ENCODE results near the gene GPR37L1.
A peak's percentile ranks its signal among the peaks of the same experiment; 100 is the strongest.

The GPR37L1 gene

DNA sequence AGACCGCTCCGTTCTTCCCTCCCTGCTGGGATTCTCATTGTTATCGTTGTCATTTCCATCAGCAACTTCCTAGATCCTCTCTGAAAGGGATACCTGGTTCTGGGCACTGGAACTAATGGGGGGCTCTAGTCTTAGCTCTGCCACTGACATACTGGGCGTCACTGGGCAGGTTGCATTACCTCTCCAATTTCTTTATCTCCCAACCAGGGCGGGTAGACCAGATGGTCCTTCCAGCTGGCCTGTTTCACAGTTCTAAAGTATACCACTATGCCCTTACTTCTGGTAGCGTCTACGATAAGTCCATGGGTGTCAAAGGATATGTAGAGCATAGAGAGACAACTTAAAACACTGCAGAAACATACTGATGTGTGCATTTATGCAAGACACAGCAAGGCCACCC, 1.4 kb downstream of the GPR37L1 start:
- Histone ChIP-seq H3K27me3 (ENCODE audit: control insufficient read depth in 5 of 5, insufficient read depth in 4 of 5, low read length in 5 of 5) (peaks cover 0 to 6% (median 0%) of the 10 kb centered on the region in 5 donors), H3K4me3 (ENCODE audit: low read depth in 1 of 5, low read length in 5 of 5) (no peak overlapping the region), H3K9me3 (ENCODE audit: control insufficient read depth in 5 of 5, low read length in 5 of 5) (no peaks in the 10 kb centered on the region), H3K4me1 (ENCODE audit: control insufficient read depth in 5 of 5, insufficient read depth in 5 of 5, low read length in 5 of 5) (peaks cover 0 to 4% (median 0%) of the 10 kb centered on the region in 5 donors), H3K9ac (ENCODE audit: low read length in 5 of 5) (no peak overlapping the region), H3K36me3 (ENCODE audit: control insufficient read depth in 5 of 5, insufficient read depth in 5 of 5, low read length in 5 of 5) (no peaks in the 10 kb centered on the region), H3K27ac (ENCODE audit: low read depth, low read length) (no peak overlapping the region)

DNA sequence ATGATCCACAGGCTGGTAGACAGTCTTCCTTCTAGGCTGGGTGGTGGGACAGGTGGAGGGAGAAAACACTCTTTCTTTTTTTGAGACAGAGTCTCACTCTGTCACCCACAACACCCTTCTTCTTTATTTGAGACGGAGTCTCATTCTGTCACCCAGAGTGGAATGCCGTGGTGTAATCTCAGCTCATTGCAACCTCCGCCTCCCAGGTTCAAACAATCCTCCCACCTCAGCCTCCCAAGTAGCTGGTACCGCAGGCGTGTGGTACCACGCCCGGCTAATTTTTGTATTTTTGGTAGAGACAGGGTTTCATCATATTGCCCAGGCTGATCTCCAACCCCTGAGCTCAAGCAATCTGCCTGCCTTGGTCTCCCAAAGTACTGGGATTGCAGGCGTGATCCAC, 2.9 kb downstream of the GPR37L1 start:
- Histone ChIP-seq H3K9ac (ENCODE audit: low read length in 5 of 5) (no peak overlapping the region), H3K27ac (ENCODE audit: low read depth, low read length) (no peak overlapping the region), H3K4me1 (ENCODE audit: control insufficient read depth in 5 of 5, insufficient read depth in 5 of 5, low read length in 5 of 5) (peaks cover 0 to 9% (median 0%) of the 10 kb centered on the region in 5 donors), H3K36me3 (ENCODE audit: control insufficient read depth in 5 of 5, insufficient read depth in 5 of 5, low read length in 5 of 5) (no peaks in the 10 kb centered on the region), H3K27me3 (ENCODE audit: control insufficient read depth in 5 of 5, insufficient read depth in 4 of 5, low read length in 5 of 5) (peaks cover 0 to 6% (median 0%) of the 10 kb centered on the region in 5 donors), H3K4me3 (ENCODE audit: low read depth in 1 of 5, low read length in 5 of 5) (no peak overlapping the region), H3K9me3 (ENCODE audit: control insufficient read depth in 5 of 5, low read length in 5 of 5) (no peaks in the 10 kb centered on the region)

DNA sequence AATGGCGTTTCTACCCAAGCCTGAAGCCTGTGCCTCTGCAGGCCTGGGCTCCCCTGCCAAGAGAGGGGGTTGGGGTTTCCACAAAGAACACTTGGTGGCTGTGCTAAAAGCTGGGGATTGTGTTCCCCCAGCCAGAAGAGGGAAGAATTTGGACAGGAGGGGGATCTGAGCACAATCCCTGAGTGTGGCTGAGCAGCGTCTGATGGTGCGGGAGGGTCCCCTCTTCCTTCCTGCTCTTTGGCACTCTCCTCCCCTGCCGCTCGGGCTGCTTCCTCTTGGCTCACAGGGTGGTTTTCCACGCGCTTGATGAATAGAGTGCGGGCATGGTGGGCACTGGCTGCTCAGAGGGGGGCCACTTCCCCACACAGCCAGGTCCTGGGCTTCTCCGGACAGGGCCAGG, 3.7 kb downstream of the GPR37L1 start:
- Histone ChIP-seq H3K4me3 (ENCODE audit: low read depth in 1 of 5, low read length in 5 of 5) (no peak overlapping the region), H3K27ac (ENCODE audit: low read depth, low read length) (no peak overlapping the region), H3K9ac (ENCODE audit: low read length in 5 of 5) (no peak overlapping the region), H3K9me3 (ENCODE audit: control insufficient read depth in 5 of 5, low read length in 5 of 5) (no peaks in the 10 kb centered on the region), H3K27me3 (ENCODE audit: control insufficient read depth in 5 of 5, insufficient read depth in 4 of 5, low read length in 5 of 5) (peaks cover 0 to 6% (median 0%) of the 10 kb centered on the region in 5 donors), H3K36me3 (ENCODE audit: control insufficient read depth in 5 of 5, insufficient read depth in 5 of 5, low read length in 5 of 5) (no peaks in the 10 kb centered on the region), H3K4me1 (ENCODE audit: control insufficient read depth in 5 of 5, insufficient read depth in 5 of 5, low read length in 5 of 5) (peaks cover 0 to 12% (median 0%) of the 10 kb centered on the region in 5 donors)

DNA sequence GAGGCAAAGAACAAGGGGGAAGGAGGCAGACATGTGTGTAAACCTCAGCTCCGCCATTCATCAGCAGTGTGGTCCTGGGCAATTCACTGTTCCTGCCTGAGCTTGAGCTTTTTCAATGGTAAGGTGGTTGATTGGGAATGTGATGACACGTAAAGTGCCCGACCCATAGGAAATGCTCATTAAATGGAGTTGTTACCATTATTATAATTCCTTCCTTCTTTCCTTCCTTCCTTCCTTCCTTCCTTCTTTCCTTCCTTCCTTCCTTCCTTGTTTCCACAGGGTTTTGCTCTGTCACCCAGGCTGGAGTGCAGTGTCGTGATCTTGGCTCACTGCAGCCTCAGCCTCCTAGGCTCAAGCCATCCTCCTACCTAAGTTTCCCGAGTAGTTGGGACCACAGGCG, 4.3 kb downstream of the GPR37L1 start:
- Histone ChIP-seq H3K9me3 (ENCODE audit: control insufficient read depth in 5 of 5, low read length in 5 of 5) (no peaks in the 10 kb centered on the region), H3K27ac (ENCODE audit: low read depth, low read length) (no peak overlapping the region), H3K9ac (ENCODE audit: low read length in 5 of 5) (no peak overlapping the region), H3K4me3 (ENCODE audit: low read depth in 1 of 5, low read length in 5 of 5) (no peak overlapping the region), H3K4me1 (ENCODE audit: control insufficient read depth in 5 of 5, insufficient read depth in 5 of 5, low read length in 5 of 5) (peaks cover 0 to 16% (median 2%) of the 10 kb centered on the region in 5 donors), H3K27me3 (ENCODE audit: control insufficient read depth in 5 of 5, insufficient read depth in 4 of 5, low read length in 5 of 5) (peaks cover 0 to 6% (median 0%) of the 10 kb centered on the region in 5 donors), H3K36me3 (ENCODE audit: control insufficient read depth in 5 of 5, insufficient read depth in 5 of 5, low read length in 5 of 5) (peaks cover 0 to 4% (median under 1%) of the 10 kb centered on the region in 5 donors)

DNA sequence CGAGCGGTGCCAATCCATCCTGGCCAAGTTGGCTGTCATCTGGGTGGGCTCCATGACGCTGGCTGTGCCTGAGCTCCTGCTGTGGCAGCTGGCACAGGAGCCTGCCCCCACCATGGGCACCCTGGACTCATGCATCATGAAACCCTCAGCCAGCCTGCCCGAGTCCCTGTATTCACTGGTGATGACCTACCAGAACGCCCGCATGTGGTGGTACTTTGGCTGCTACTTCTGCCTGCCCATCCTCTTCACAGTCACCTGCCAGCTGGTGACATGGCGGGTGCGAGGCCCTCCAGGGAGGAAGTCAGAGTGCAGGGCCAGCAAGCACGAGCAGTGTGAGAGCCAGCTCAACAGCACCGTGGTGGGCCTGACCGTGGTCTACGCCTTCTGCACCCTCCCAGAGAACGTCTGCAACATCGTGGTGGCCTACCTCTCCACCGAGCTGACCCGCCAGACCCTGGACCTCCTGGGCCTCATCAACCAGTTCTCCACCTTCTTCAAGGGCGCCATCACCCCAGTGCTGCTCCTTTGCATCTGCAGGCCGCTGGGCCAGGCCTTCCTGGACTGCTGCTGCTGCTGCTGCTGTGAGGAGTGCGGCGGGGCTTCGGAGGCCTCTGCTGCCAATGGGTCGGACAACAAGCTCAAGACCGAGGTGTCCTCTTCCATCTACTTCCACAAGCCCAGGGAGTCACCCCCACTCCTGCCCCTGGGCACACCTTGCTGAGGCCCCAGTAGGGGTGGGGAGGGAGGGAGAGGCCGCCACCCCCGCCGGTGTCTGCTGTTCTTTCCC, 5.3 kb downstream of the GPR37L1 start:
- Histone ChIP-seq H3K27ac (ENCODE audit: low read depth, low read length) (no peak overlapping the region), H3K4me1 (ENCODE audit: control insufficient read depth in 5 of 5, insufficient read depth in 5 of 5, low read length in 5 of 5) (peaks cover 4 to 25% (median 11%) of the 10 kb centered on the region in 5 donors), H3K27me3 (ENCODE audit: control insufficient read depth in 5 of 5, insufficient read depth in 4 of 5, low read length in 5 of 5) (peaks cover 0 to 3% (median 0%) of the 10 kb centered on the region in 5 donors), H3K9ac (ENCODE audit: low read length in 5 of 5) (no peak overlapping the region), H3K4me3 (ENCODE audit: low read depth in 1 of 5, low read length in 5 of 5) (no peak overlapping the region), H3K9me3 (ENCODE audit: control insufficient read depth in 5 of 5, low read length in 5 of 5) (no peaks in the 10 kb centered on the region), H3K36me3 (ENCODE audit: control insufficient read depth in 5 of 5, insufficient read depth in 5 of 5, low read length in 5 of 5) (peaks cover 0 to 13% (median 4%) of the 10 kb centered on the region in 5 donors)

DNA sequence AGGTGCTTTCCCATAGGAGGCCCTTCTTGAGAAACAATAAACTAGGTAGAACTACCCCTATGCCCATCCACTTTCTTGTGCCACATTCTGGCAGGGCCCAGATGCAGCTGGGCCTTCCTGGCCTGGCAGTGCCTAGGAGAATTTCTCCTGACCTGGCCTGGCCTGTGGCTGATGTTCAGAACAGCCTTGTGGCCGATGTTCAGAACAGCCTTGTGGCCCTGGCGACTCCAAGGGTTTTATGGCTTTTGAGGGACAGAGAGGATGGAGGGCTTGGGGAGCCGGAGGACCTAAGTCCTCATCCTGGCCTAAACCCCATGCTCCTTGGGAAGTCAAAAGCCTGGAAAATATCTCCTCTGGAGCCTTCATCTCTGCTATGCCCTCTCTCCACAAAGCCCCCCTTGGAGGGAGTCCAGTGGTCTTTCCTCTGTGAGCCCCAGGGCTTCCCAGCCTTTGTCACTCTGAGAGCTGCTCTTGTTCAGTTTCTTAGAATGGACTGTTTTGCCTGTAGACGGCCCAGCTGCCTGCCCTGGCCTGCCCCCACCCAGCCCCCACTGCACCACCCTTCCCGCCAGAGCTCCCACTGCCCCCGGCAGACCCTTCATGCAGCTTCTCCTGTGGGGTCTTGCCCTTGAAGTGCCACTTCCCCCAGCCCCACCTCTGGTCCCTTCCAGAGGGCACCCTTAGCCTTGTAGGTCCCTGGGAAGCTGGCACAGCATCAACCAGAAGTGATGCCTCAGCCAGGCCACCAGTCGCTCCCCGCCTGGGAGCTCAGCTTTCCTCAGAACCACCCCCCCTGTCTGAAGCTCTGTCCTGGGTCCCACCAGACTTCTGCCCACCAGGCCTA, 7.0 kb downstream of the GPR37L1 start:
- no peak overlapping the region for H3K27ac ChIP-seq (ENCODE audit: low read depth, low read length)
- peaks cover 4 to 27% (median 15%) of the 10 kb centered on the region in 5 donors for H3K4me1 ChIP-seq (ENCODE audit: control insufficient read depth in 5 of 5, insufficient read depth in 5 of 5, low read length in 5 of 5)
- H3K4me3 ChIP-seq (ENCODE audit: low read depth in 1 of 5, low read length in 5 of 5): no peak overlapping the region
- no peak overlapping the region for H3K9ac ChIP-seq (ENCODE audit: low read length in 5 of 5)
- H3K9me3 ChIP-seq (ENCODE audit: control insufficient read depth in 5 of 5, low read length in 5 of 5): no peaks in the 10 kb centered on the region
- H3K36me3 ChIP-seq (ENCODE audit: control insufficient read depth in 5 of 5, insufficient read depth in 5 of 5, low read length in 5 of 5): peaks cover 0 to 28% (median 17%) of the 10 kb centered on the region in 5 donors
- H3K27me3 ChIP-seq (ENCODE audit: control insufficient read depth in 5 of 5, insufficient read depth in 4 of 5, low read length in 5 of 5): peaks cover 0 to 2% (median 0%) of the 10 kb centered on the region in 5 donors

DNA sequence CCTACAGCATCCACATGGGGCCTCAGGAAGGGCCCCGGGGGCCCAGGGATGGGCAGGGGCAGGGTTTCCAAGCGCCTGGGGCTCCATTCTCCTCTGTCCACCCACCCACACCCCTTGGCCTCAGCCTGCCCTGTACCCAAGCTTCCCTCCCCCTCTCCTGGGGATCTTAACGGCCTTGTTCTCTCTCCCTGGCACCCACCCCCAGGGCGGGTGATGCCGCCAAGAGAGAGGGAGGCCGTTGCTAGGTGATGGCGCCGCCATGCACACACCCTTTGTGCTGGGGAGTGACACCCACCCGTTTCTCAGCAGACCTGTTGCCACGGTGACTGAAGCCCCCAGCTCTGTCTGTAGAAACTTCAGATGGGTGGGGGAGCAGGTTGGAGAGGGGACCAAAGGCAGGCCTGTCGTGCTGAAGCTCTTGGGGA, 7.6 kb downstream of the GPR37L1 start:
- no peak overlapping the region for H3K27ac ChIP-seq (ENCODE audit: low read depth, low read length)
- H3K4me1 ChIP-seq (ENCODE audit: control insufficient read depth in 5 of 5, insufficient read depth in 5 of 5, low read length in 5 of 5): peaks cover 4 to 27% (median 15%) of the 10 kb centered on the region in 5 donors
- peaks cover 0 to 34% (median 21%) of the 10 kb centered on the region in 5 donors for H3K36me3 ChIP-seq (ENCODE audit: control insufficient read depth in 5 of 5, insufficient read depth in 5 of 5, low read length in 5 of 5)
- H3K4me3 ChIP-seq (ENCODE audit: low read depth in 1 of 5, low read length in 5 of 5): no peak overlapping the region
- H3K9ac ChIP-seq (ENCODE audit: low read length in 5 of 5): no peak overlapping the region
- H3K27me3 ChIP-seq (ENCODE audit: control insufficient read depth in 5 of 5, insufficient read depth in 4 of 5, low read length in 5 of 5): peaks cover 0 to 2% (median 0%) of the 10 kb centered on the region in 5 donors
- H3K9me3 ChIP-seq (ENCODE audit: control insufficient read depth in 5 of 5, low read length in 5 of 5): no peaks in the 10 kb centered on the region

DNA sequence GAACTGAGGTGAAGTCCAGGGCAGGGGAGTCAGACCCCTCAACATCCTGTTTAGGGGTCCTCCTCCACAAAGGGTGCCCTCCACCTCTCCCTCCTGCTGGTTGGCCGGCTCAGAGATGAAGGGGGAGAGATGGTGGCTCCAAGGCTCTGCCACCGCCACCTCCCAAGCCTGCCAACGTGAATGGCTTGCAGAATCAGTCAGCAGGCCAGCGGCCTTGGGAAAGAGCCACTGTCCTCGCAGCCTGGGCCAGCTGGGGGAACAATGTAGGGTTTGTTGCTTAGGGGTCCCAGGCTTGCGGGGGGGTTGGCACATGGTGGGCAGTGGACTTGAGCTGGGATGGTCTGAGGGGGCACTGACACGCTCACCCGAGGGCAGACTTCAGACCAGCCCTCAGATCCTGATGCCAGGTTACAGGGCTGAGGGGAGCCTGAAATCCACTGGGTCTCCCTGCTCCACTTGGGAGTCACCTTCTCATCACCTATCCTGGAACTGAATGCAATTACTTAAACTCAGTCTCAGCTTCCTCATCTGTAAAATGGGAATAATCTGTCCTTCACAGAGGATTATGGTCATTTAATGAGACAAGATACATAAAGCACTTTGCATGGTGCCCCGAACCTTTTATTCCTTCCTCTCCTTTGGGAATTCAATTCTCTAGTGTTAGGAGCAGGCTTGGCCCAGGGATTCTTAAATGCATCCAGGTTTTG, 8.3 kb downstream of the GPR37L1 start:
- no peak overlapping the region for H3K27ac ChIP-seq (ENCODE audit: low read depth, low read length)
- H3K4me1 ChIP-seq (ENCODE audit: control insufficient read depth in 5 of 5, insufficient read depth in 5 of 5, low read length in 5 of 5): peaks cover 4 to 28% (median 18%) of the 10 kb centered on the region in 5 donors

DNA sequence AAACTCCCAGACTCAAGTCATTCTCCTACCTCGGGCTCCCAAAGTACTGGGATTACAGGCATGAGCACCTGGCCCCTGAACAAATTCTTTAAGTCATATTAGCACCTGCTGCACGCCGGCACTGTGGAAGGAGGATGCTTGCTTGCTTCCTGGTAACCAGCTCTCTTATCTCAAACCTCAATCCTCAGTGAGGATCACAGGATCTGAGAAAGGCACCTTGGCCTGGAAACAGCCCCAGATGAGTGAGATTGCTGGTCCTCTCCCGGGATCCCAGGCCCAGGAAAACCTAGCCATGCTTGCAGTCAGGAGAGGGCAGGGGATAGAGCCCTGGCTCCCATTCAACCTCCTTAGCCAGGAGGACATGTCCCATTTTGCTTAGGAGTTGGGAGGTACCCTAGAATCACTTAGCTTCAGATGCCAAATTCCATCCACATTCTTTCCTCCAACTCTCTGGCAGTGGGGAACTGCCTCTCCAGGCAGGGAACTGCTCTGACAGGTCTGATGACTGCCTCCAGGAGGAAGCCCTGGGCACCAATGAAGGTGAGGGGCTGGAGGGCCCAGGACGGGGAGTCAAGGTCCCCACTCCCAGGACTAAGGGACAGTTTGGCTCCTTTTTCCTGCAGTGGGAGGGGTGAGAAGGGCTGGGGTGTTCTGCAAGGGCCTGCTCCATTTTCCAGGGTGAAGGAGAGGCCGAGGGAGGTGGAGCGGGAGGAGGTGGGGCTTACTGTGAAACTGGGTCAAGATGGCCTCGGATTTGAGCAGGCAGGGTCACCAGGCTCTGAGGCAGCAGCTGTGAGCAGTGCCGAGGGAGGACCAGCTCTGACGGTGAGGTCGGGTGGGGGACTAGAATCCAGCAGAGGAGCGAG, 9.5 kb downstream of the GPR37L1 start:
- peak overlapping the region in 3 of 5 donors; percentile 2 to 30 (median 14) for H3K4me3 ChIP-seq (ENCODE audit: low read depth in 1 of 5, low read length in 5 of 5)
- H3K4me1 ChIP-seq (ENCODE audit: control insufficient read depth in 5 of 5, insufficient read depth in 5 of 5, low read length in 5 of 5): peaks cover 4 to 24% (median 18%) of the 10 kb centered on the region in 5 donors
- peak overlapping the region; percentile 57 for H3K27ac ChIP-seq (ENCODE audit: low read depth, low read length)
- no peaks in the 10 kb centered on the region for H3K27me3 ChIP-seq (ENCODE audit: control insufficient read depth in 5 of 5, insufficient read depth in 4 of 5, low read length in 5 of 5)
- H3K9ac ChIP-seq (ENCODE audit: low read length in 5 of 5): peak overlapping the region in 1 of 5 donors; percentile 45
- no peaks in the 10 kb centered on the region for H3K9me3 ChIP-seq (ENCODE audit: control insufficient read depth in 5 of 5, low read length in 5 of 5)
- peaks cover 0 to 47% (median 31%) of the 10 kb centered on the region in 5 donors for H3K36me3 ChIP-seq (ENCODE audit: control insufficient read depth in 5 of 5, insufficient read depth in 5 of 5, low read length in 5 of 5)

More for the DNA sequence above, 8.3 kb downstream of the GPR37L1 start:
- peaks cover 0 to 40% (median 28%) of the 10 kb centered on the region in 5 donors for H3K36me3 ChIP-seq (ENCODE audit: control insufficient read depth in 5 of 5, insufficient read depth in 5 of 5, low read length in 5 of 5)
- no peaks in the 10 kb centered on the region for H3K9me3 ChIP-seq (ENCODE audit: control insufficient read depth in 5 of 5, low read length in 5 of 5)
- no peak overlapping the region for H3K4me3 ChIP-seq (ENCODE audit: low read depth in 1 of 5, low read length in 5 of 5)
- peaks cover 0 to 2% (median 0%) of the 10 kb centered on the region in 5 donors for H3K27me3 ChIP-seq (ENCODE audit: control insufficient read depth in 5 of 5, insufficient read depth in 4 of 5, low read length in 5 of 5)
- H3K9ac ChIP-seq (ENCODE audit: low read length in 5 of 5): no peak overlapping the region

Data from subcutaneous abdominal adipose tissue (tissue), 5 donors.